CD14-positive monocyte (primary cell): ENCODE results near the gene EPHX1. TPM values are rescaled to one million over a fixed set of nuclear protein-coding genes. Genes with fewer than 3 reads are reported as not detected.

Experiments
- DNase-seq, 3 donors: peaks; one replicate each; pipeline ENCODE4 v3.0.0-alpha.2; 2011 to 2022
- H2AFZ ChIP-seq: 2 replicates; pipeline ENCODE4 v1.6.0; 2012; ENCODE audit warnings: mild to moderate bottlenecking, low read depth, low read length, inconsistent platforms; ENCODE audit not compliant: insufficient read depth, poor library complexity, severe bottlenecking
- H3K27ac ChIP-seq, 2 donors: 1 replicate in 1 of 2; 2 replicates in 1 of 2; pipeline ENCODE4 v1.5.1; 2012 to 2013; ENCODE audit warnings: low read length in 2 of 2, control low read depth in 1 of 2, inconsistent platforms in 1 of 2, low read depth in 1 of 2, mild to moderate bottlenecking in 1 of 2
- H3K27me3 ChIP-seq, 2 donors: one replicate each; pipeline versions ENCODE4 v1.6.0 to v1.6.1; 2011 to 2013; ENCODE audit warnings: low read length in 2 of 2; ENCODE audit not compliant: control insufficient read depth in 2 of 2, insufficient read depth in 2 of 2
- H3K36me3 ChIP-seq, 2 donors: replicated peaks in 1 of 2; 1 replicate in 1 of 2; 2 replicates in 1 of 2; pipeline versions ENCODE4 v1.5.1 to v1.6.1; 2012 to 2013; ENCODE audit warnings: low read length in 2 of 2, control low read depth in 1 of 2, inconsistent platforms in 1 of 2, mild to moderate bottlenecking in 1 of 2; ENCODE audit not compliant: insufficient read depth in 2 of 2, control insufficient read depth in 1 of 2
- H3K4me1 ChIP-seq, 2 donors: 1 replicate in 1 of 2; 2 replicates in 1 of 2; pipeline versions ENCODE4 v1.5.1 to v1.6.1; 2012 to 2013; ENCODE audit warnings: low read length in 2 of 2, control low read depth in 1 of 2, inconsistent platforms in 1 of 2, mild to moderate bottlenecking in 1 of 2, moderate library complexity in 1 of 2; ENCODE audit not compliant: insufficient read depth in 2 of 2, control insufficient read depth in 1 of 2
- H3K4me2 ChIP-seq: replicated peaks from 2 replicates; pipeline ENCODE3; 2012; ENCODE audit warnings: low read length, moderate library complexity, mild to moderate bottlenecking; ENCODE audit not compliant: poor library complexity, severe bottlenecking; ENCODE audit errors: extremely low read depth
- H3K4me3 ChIP-seq, 3 experiments: fragments of 200-600 bp in 1 of 3; sonication (generic) in 1 of 3; replicated peaks in 1 of 3; 1 replicate in 2 of 3; 2 replicates in 1 of 3; pipeline ENCODE4 v1.5.1; 2011 to 2013; ENCODE audit warnings: low read length in 3 of 3, mild to moderate bottlenecking in 3 of 3, control low read depth in 2 of 3, low read depth in 2 of 3, inconsistent platforms in 1 of 3, moderate library complexity in 1 of 3
- H3K79me2 ChIP-seq: 2 replicates; pipeline ENCODE4 v1.6.0; 2012; ENCODE audit warnings: mild to moderate bottlenecking, control low read depth, inconsistent platforms, low read length, moderate library complexity; ENCODE audit not compliant: insufficient read depth
- H3K9ac ChIP-seq: 2 replicates; pipeline ENCODE4 v1.6.0; 2017; ENCODE audit warnings: low read length, mild to moderate bottlenecking; ENCODE audit not compliant: insufficient read depth, poor library complexity, severe bottlenecking
- H3K9me3 ChIP-seq, 2 donors: replicated peaks in 1 of 2; 1 replicate in 1 of 2; 2 replicates in 1 of 2; pipeline versions ENCODE4 v1.5.1 to v1.6.1; 2012 to 2013; ENCODE audit warnings: low read length in 2 of 2, control low read depth in 1 of 2; ENCODE audit not compliant: control insufficient read depth in 1 of 2, insufficient read depth in 1 of 2
- H4K20me1 ChIP-seq: 2 replicates; pipeline ENCODE4 v1.6.0; 2012; ENCODE audit warnings: mild to moderate bottlenecking, low read length, control low read depth, moderate library complexity; ENCODE audit not compliant: insufficient read depth
- H3K27ac Mint-ChIP-seq, 7 donors: one replicate each; pipeline ENCODE4 v1.8.0; 2020; ENCODE audit warnings: mild to moderate bottlenecking in 7 of 7, mixed read lengths in 7 of 7, moderate library complexity in 6 of 7, inconsistent platforms in 2 of 7
- H3K27me3 Mint-ChIP-seq, 3 donors: one replicate each; pipeline ENCODE4 v1.8.0; 2021 to 2022; ENCODE audit warnings: low read depth in 3 of 3, mild to moderate bottlenecking in 3 of 3, mixed read lengths in 3 of 3, moderate library complexity in 3 of 3, inconsistent platforms in 1 of 3
- H3K36me3 Mint-ChIP-seq, 2 donors: one replicate each; pipeline ENCODE4 v1.8.0; 2020; ENCODE audit warnings: mixed read lengths in 2 of 2, inconsistent platforms in 1 of 2, mild to moderate bottlenecking in 1 of 2
- H3K4me1 Mint-ChIP-seq: one replicate; pipeline ENCODE4 v1.8.0; 2020; ENCODE audit warnings: mild to moderate bottlenecking, mixed read lengths
- H3K4me3 Mint-ChIP-seq, 2 donors: one replicate each; pipeline ENCODE4 v1.8.0; 2020; ENCODE audit warnings: mild to moderate bottlenecking in 2 of 2, mixed read lengths in 2 of 2, moderate library complexity in 1 of 2
- H3K9me3 Mint-ChIP-seq, 7 donors: one replicate each; pipeline ENCODE4 v1.8.0; 2020 to 2022; ENCODE audit warnings: mixed read lengths in 7 of 7, mild to moderate bottlenecking in 6 of 7, moderate library complexity in 6 of 7, inconsistent platforms in 2 of 7
- WGBS: methylation state at CpG from one replicate; pipeline ENCODE4 v1.1.5; 2013; ENCODE audit warnings: missing lambda C conversion rate; ENCODE audit not compliant: insufficient coverage; 5-methylcytosine and 5-hydroxymethylcytosine counted together
- intact Hi-C, 2 donors: fragments of 100-400 bp; cut with micrococcal nuclease; formaldehyde crosslinking; loops; one replicate each; pipeline versions ENCODE4 v1.15.0 to v1.15.1; 2023
- polyA plus RNA-seq, 3 donors: library from polyadenylated mRNA; depleted of rRNA in 1 of 3; unstranded in 2 of 3; stranded (reverse) in 1 of 3; fragments of 300-500 nt in 2 of 3; fragments of >200 nt in 1 of 3; fragmentation: Illumina TruSeq in 2 of 3; gene quantifications; 1 replicate in 2 of 3; 2 replicates in 1 of 3; pipeline ENCODE4 v1.2.3, GENCODE V29; 2012 to 2021
- TF ChIP-seq, protein P1 (sequence below): fragments of 200-600 bp; IDR thresholded peaks from one replicate; pipeline ENCODE4 v1.8.0; 2022; ENCODE audit warnings: antibody characterized with exemption, mild to moderate bottlenecking

The EPHX1 gene
- polyA plus RNA-seq, 3 donors = 4.6 to 23.8 (median 7.4) TPM

GRCh38 chr1:225842788-225843425 lies 33.0 kb downstream of the EPHX1 start:
- no peak for DNase-seq
- Histone ChIP-seq H3K9ac (no peak overlapping the region), H2AFZ (no peak overlapping the region), H3K27ac (no peak overlapping the region), H3K79me2 (no peaks in the 10 kb centered on the region), H3K4me1 (peaks cover 0 to 2% of the 10 kb centered on the region in 2 donors), H4K20me1 (no peaks in the 10 kb centered on the region), H3K4me2 (no peak overlapping the region), H3K9me3 (no peaks in the 10 kb centered on the region), H3K36me3 (peaks cover 20 to 35% of the 10 kb centered on the region in 2 donors), H3K4me3 (no peak overlapping the region), H3K27me3 (no peaks in the 10 kb centered on the region)
- H3K36me3 Mint-ChIP-seq = peaks cover 22 to 53% of the 10 kb centered on the region in 2 donors
- intact Hi-C loops = no loop called here
- TF ChIP-seq, protein P1, sequence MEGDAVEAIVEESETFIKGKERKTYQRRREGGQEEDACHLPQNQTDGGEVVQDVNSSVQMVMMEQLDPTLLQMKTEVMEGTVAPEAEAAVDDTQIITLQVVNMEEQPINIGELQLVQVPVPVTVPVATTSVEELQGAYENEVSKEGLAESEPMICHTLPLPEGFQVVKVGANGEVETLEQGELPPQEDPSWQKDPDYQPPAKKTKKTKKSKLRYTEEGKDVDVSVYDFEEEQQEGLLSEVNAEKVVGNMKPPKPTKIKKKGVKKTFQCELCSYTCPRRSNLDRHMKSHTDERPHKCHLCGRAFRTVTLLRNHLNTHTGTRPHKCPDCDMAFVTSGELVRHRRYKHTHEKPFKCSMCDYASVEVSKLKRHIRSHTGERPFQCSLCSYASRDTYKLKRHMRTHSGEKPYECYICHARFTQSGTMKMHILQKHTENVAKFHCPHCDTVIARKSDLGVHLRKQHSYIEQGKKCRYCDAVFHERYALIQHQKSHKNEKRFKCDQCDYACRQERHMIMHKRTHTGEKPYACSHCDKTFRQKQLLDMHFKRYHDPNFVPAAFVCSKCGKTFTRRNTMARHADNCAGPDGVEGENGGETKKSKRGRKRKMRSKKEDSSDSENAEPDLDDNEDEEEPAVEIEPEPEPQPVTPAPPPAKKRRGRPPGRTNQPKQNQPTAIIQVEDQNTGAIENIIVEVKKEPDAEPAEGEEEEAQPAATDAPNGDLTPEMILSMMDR = no peak
- no peaks in the 10 kb centered on the region for H3K27me3 Mint-ChIP-seq
- H3K4me1 Mint-ChIP-seq = peaks cover 2% of the 10 kb centered on the region
- WGBS = 94% methylated on average over 4 of the region's 6 CpGs
- H3K4me3 Mint-ChIP-seq = no peak overlapping the region
- H3K9me3 Mint-ChIP-seq = no peaks in the 10 kb centered on the region
- H3K27ac Mint-ChIP-seq = peak overlapping the region in 2 of 7 donors; percentile 40 to 70

- no peaks in the 10 kb centered on the region for H3K9me3 Mint-ChIP-seq
- no peaks in the 10 kb centered on the region for H3K27me3 ChIP-seq
- H3K9ac ChIP-seq = no peak overlapping the region
- H3K36me3 ChIP-seq = peaks cover 20 to 40% of the 10 kb centered on the region in 2 donors
- no peaks in the 10 kb centered on the region for H3K9me3 ChIP-seq
- H3K27ac Mint-ChIP-seq = peak overlapping the region in 1 of 7 donors; percentile 26
- DNase-seq = no peak
- intact Hi-C loops = no loop called here
- no peaks in the 10 kb centered on the region for H3K27me3 Mint-ChIP-seq
- WGBS = 79% methylated on average over 2 of the region's 6 CpGs
- peaks cover 27 to 58% of the 10 kb centered on the region in 2 donors for H3K36me3 Mint-ChIP-seq
- TF ChIP-seq, protein P1 = no peak
- H3K79me2 ChIP-seq = no peaks in the 10 kb centered on the region
- no peak overlapping the region for H3K4me3 Mint-ChIP-seq
- H2AFZ ChIP-seq = no peak overlapping the region
- H3K4me1 ChIP-seq = peaks cover 4 to 7% of the 10 kb centered on the region in 2 donors
- no peak overlapping the region for H3K27ac ChIP-seq
- H3K4me2 ChIP-seq = no peak overlapping the region
- no peak overlapping the region for H3K4me3 ChIP-seq
- no peaks in the 10 kb centered on the region for H4K20me1 ChIP-seq
- peaks cover 7% of the 10 kb centered on the region for H3K4me1 Mint-ChIP-seq
These were observed 33.5 kb downstream of the EPHX1 start for GRCh38 chr1:225843426-225843795.
